GM19193 (cell line): Measurements from ENCODE around the gene TAF1D.

Experiments used
- POLR2A ChIP-seq: IDR thresholded peaks from 4 replicates; pipeline ENCODE4 v1.6.1; 2011; ENCODE audit not compliant: insufficient read depth, insufficient read length; ENCODE audit errors: extremely low read depth

Gene TAF1D

DNA sequence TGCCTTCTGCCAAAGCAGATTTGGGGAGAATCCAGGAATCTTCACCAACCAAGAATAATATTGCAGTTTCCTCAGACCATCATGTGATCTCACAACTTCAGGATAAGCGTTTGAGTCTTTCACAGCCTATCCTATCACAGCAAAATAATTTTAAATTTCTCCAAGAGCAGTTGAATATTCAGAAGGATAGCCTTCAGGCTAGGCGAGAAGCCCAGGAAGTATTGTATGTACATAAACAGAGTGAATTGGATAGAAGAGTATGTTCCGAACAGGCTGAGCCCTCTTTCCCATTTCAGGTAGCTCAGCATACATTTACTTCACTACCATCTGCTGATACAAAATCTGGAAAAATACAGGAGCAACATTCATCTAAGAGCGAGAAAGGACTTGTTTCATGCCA lies 43.7 kb downstream of the TAF1D start:
- no peak for TF ChIP-seq POLR2A

- no peak for TF ChIP-seq POLR2A
Measured at GRCh38 chr11:93694557-93694956, 46.7 kb downstream of the TAF1D start.

DNA sequence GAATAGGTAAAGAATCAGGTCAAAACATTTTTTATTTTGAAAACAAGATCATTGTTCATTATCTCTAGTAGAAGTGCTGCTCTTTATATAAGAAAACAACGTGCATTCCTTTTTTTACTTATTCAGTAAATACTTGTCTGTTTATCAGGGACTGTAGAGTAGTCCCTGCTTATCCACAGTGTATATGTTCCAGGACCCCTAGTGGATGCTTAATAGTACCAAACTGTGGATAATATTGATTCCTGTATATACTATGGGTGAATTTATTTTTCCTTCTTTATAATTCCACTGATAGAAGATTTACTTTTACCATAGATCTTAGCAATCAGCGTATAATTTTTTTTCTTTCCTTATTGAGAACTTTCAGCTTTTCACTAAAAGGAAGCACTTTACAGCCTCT lies 47.2 kb downstream of the TAF1D start:
- no peak for TF ChIP-seq POLR2A

- TF ChIP-seq POLR2A: no peak
Measured at GRCh38 chr11:93689240-93689639, 52.1 kb downstream of the TAF1D start.

GRCh38 chr11:93686812-93687211 lies 54.5 kb downstream of the TAF1D start:
- TF ChIP-seq POLR2A: no peak

- TF ChIP-seq POLR2A: no peak
Measured at GRCh38 chr11:93686226-93686625, 55.1 kb downstream of the TAF1D start.
